Activated CD4-positive, CD25-positive, alpha-beta regulatory T cell treated with anti-CD3 and anti-CD28 coated beads, Interleukin-2, amount 50 U/mL, for 72 hours (primary cell): ENCODE measurements around the gene GPR75.

Source experiments
- DNase-seq: peaks from one replicate; pipeline ENCODE4 v3.0.0; 2021

GPR75 gene

DNA sequence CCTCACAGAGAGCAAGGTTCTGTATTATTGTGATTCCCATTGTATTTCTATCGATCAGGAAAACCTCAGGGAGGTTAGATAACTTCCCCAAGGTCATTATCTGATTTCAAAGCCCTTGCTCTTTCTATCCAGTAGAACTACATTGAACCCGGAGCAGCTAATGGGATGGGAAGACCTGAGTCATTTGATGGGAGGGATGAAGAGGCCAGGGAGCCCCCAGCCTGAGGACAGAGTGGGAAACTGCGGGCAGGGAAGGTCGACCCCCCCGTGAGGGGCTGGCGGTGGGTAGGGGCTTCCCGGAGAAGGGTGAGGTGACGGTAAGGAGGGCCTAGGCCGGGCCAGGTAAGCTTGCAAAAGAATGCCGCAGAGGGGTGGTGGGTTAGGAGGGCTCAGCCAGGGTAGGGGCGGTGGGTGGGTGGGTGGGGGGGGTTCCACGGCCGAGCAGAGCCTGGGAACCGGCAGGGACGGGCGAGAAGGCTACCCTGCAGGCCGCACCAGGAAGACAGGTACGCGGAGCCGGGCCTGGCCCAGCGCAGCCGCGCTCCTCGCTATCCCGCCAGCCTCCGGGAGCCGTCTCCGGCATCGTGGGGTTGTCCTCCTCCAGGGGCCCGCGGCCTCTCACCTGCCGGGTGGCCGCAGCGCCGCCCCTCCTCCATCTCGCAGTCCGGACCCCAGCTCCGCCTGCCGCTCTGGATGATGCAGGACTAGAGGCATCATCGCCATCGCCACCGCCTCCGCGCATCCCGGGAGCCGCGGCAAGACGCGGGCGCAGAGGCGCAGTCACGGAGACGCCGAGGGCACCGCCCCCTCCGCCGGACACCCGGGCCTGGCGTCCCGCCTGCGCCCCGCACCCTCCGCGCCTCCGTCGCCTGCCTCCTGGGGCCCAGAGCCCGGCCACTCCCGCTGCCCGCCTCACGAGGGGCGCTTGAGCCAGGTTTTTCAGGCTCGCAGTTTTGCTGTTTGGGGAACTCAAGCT lies at the start of gene GPR75:
TSS of gene GPR75 (minus strand) at position 762 of the 976 bp plus-strand sequence. CDS start 5,211 bp downstream, outside the sequence.
- no peak for DNase-seq

DNA sequence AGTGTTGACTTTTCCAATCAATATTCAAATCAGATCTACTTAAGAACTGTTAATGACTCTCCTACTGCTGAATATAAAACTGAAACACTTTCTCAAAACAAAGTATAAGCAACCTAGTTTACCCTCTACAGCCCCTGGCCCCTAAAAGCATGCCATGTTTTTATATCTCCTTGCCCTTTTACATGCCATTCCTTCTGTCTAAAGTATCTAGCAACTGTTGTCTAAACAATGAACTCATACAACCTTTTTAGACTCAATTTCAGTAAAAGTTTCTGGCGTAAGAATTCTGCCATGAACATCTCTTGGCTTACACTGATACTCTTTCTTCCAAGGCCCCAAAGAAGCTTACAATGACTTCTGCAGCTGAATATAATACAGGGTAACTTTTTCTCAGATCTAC lies 47.8 kb upstream of the GPR75 start:
- no peak for DNase-seq

DNA sequence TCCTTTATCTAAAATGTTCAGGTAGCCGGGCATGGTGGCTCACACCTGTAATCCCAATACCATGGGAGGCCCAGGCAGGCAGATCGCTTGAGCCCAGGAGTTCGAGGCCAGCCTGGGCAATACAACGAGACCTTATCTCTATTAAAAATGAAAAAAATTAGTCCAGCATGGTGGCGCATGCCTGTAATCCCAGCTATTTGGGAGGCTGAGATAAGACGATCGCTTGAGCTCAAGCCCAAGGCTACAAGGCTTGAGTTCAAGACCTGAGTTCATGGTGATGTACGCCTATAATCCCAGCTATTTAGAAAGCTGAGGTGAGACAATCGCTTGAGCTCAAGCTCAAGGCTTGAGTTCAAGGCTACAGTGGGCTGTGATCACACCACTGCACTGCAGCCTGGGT lies 45.6 kb upstream of the GPR75 start:
- DNase-seq: no peak

DNA sequence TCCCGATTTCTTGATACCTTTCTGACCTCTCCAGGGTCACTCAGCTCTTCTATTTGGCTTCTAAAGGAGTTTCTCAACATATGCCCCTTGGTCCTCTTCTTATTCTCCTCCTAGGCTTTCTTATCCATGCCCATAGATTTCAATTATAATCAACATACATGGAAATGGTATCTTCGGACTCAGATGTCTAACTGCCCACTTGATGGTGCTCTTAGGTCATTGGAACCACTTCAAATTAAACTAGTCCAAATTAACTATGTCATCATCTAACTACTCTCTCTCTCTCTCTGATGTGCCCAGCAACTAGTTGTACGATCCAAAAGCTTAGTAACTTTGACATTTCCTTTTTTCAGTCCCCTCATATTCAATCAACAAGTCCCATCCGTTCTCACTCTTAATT lies 43.2 kb upstream of the GPR75 start:
- DNase-seq: no peak

DNA sequence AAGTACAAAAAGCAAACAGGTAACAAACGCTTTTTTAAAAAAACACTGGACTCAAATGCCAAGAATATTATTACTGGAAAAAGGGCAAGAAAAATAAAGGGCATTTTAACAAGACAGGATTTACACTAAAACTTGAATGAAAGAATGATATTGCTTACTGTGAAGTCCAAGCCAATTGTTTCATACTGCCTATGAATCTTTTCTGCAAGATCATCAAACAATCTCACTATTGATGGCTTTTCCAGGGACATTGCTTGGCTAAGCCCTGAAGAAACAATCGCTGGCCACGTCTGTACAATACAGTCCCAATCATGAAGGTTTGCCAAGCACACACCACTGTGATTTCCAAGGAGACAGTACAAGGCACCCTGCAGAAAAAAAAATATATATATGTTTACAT lies 41.4 kb upstream of the GPR75 start:
- no peak for DNase-seq

DNA sequence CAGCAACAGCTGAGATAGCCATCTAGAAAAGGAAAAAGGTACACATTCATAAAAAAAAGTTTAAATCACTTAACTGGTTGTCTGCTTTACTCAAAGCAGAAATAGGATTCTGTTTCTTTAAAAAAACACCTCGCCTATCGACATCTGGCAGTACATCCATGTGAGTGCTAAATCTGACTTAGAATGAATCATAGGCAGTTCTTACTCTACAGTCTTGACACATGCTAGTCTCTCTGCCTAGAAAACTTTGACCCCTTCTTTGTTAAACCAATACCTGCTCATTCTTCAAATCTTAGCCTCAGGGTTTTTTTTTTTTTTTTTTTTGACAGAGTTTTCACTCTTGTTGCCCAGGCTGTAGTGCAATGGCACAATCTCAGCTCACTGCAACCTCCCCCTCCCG lies 37.1 kb upstream of the GPR75 start:
- no peak for DNase-seq

DNA sequence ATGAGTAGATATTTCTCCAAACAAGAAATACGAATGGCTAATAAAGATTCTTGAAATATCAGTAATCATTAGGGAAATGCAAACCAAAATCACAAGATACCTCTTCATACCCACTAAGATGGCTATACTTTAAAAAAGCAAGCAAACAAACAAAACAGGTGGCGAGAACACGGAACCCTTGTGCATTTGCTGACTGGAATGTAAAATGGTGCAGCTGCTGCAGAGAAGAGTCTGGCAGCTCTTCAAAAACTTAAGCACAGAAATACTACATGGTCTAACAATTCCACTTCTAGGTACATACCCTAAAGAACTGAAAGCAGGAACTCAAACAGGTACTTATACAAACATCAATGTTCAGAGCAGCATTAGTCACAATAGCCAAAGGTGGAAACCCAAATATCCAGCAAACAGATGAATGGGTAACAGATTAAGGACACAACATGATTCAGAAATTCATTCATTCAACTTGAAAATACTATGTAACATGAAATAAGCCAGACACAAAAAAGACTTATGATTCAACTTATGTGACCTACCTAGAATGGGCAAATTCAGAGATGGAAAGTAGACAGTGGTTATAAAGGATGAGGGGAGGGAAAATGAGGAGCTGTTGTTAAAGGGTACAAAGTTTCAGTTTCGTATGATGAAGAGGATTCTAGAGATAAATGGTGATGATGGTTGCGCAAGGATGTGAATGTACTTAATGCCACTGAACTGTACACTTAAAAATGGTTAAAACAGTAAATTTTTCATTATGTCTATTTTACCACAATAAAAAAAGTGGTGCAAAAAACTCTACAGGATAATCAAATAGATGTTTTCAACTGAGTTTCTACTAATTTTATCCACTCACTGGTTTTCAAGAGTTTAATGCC lies 26.9 kb upstream of the GPR75 start:
- no peak for DNase-seq

DNA sequence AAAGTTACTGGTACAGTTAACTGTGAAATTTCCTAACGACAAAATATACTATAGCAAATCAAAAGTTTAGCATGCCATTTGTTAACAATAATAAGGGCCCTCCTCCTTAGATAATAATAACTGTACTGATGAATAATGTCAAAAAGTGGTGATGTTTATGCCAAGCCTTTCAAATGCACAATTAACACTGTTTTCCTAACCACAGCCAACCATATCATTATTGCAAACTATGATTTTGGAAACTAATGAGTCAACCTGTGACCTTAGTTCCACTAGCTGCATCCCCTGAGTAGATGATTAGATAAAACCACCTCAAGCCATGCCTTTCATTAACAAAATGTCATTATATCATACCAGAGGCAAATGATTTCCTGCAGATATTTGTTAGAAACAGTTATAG lies 25.1 kb upstream of the GPR75 start:
- no peak for DNase-seq

DNA sequence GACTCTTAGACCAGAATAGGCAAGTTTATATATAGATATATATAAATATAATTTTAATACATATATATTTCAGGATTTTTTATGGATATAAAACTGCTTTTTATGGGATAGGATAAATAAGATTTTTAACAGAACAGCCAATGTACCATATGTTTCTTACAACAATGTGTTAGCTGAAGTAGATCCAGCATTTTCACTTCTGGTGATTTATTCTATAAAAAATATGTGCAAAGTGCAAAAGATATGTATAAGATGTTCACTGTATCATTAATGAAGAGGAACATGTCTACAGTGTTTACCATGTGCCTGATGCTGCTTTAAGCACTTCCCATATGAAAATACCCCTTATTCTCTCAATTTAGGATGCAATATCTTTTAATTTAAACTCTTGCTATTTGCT lies 22.2 kb upstream of the GPR75 start:
- no peak for DNase-seq

DNA sequence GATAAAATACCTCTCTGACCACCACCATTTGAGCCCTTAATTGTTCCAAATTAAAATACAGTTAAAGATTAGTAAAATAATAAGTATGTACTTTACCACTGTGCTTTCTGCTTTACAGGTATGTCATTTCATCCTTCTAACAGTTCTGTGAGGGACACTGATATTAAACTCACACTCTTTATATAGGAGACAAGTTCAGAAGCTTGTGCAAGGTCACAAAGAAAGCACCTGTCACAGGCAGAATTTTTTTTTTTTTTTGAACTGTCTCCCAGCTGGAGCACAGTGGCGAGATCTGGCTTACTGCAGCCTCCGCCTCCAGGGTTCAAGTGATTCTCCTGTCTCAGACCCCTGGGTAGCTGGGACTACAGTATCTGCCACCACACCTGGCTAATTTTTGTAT lies 21.6 kb upstream of the GPR75 start:
- no peak for DNase-seq

DNA sequence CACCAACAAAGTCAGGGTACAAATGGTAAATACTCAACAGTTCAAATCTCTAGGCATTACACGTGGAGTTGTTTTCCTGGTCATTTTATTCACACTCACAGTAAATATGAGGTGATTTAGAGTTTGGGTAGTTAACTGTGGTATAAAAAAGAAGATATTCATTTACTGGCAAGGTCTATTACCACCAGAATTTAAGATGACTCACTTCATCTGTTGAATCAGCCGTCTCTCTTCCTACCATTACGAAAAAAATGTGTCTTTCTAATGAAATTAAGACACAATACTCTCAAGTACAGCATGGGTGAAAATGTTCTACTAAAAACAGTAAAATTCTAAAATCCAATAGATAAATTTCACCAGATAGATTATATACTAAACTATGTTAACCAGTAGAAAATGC lies 21.0 kb upstream of the GPR75 start:
- no peak for DNase-seq

DNA sequence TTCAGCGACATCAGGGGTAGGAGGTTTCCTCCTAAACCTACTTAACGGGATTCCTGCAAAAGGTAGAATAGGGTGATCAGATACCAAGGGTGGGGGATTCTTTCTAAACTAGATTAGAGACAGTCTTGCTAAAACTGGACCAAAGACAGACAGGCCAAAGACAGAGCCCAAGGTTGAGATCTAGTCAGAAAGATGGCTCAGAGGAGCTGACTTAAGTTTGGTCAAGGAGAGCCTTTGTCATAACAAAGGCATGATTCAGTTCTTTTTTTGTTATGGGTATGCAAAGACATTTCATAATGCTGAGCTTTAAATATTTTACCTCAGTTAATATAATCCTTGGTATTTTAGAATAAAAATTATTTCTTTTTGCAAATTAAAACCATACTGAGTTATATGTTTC lies 17.8 kb upstream of the GPR75 start:
- DNase-seq: no peak

DNA sequence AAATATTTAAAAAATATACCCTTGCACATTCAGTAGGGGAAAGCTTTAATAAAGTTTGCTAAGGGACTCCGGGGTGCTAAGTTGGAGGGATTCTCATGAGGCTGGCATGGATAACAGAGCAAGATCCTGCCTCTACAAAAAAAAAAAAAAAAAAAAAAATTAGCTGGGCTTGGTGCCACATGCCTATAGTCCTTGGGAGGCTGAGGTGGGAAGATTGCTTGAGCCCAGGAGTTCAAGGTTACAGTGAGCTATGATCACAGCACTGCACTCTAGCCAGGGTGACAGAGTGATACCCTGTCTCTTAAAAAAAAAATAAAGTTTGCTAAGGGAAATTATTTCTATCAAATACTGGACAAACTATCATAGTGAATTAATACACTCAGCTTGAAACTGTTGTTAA lies 17.3 kb upstream of the GPR75 start:
- no peak for DNase-seq

DNA sequence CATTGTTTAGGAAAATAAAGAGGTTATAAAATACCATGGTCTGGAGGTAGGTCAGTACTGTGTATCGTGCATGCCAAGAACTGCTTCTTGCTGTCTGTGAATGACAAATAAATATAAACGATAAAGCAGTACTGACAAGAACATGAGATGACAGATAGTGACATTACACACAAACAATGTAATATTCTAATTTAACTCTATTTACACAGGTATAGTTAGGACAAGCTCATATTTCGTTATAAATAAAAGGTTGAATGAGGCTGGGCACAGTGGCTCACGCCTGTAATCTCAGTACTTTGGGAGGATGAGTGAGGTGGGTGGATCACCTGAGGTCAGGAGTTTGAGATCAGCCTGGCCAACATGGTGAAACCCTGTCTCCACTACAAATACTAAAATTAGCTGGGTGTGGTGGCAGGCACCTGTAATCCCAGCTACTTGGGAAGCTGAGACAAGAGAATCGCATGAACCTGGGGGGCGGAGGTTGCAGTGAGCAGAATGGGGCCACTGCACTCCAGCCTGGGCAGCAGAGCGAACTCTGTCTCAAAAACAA lies 14.7 kb upstream of the GPR75 start:
- no peak for DNase-seq

DNA sequence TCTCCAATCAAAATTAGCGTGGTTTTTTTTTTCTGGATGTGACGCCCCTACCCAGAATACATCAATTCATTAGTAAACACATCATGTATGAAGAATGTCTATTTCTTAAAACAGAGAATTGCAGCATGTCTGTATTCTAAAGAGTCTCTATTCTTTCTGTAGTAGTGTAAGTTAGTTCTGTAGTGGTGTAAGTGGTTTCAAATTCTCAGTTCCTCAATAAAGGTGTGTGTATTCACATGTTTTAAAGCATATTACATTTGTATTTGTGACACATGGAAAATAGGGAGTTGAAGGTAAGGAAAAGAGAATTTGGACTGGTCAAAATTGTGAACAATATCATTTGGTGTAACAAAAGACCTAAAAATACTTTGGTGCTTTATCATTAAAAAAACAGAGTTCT lies 8.0 kb upstream of the GPR75 start:
- no peak for DNase-seq

DNA sequence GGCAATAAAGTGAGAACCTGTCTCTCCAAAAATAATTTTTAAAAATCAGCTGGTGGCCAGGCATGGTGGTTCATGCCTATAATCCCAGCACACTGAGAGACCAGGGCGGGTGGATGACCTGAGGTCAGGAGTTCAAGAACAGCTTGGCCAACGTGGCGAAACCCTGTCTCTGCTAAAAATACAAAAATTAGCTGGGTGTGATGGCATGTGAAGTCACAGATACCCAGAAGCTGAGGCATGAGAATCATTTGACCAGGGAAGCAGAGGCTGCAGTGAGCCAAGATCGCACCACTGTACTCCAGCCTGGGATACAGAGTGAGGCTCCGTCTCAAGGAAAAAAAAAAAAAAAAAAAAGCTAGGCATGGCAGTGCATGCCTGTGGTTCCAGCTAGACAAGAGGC lies 7.4 kb upstream of the GPR75 start:
- no peak for DNase-seq

DNA sequence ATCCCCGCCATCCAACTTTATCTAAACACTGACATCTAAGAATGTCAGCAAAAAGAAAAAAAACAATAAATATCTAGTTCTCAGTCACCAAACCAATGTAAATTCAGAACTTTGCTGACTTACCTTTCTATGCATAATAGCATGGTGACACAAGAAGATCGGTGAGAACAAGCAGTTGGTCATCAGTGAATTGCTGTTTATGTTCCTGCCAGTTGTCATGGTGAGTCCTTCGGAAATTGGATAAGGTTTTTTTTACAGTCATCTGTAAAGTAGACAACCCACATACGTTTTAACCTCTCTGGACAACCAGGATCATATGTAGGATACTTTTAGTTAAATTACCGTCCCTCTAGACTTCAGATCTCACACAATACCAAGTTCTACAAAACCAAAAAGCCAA lies 6.2 kb upstream of the GPR75 start:
- DNase-seq: no peak

DNA sequence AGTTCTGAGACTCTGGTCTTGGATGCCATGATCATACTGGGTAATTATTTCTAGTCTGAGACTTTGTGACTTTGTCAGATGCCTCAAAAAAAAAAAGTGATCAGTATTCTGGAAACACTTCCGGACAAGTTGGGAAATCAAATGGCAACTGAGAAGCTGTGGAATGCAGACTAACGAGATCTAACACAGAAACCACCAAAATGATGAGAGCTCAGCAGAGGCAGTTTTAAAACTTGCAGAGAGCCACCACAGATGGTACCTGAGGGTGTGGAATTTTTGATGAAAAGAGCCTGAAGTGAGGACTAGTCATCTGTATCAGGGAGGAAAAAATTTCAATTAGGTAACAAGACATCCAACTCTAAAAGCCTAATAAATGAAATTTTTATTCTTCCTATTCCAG lies 5.5 kb upstream of the GPR75 start:
- DNase-seq: no peak

DNA sequence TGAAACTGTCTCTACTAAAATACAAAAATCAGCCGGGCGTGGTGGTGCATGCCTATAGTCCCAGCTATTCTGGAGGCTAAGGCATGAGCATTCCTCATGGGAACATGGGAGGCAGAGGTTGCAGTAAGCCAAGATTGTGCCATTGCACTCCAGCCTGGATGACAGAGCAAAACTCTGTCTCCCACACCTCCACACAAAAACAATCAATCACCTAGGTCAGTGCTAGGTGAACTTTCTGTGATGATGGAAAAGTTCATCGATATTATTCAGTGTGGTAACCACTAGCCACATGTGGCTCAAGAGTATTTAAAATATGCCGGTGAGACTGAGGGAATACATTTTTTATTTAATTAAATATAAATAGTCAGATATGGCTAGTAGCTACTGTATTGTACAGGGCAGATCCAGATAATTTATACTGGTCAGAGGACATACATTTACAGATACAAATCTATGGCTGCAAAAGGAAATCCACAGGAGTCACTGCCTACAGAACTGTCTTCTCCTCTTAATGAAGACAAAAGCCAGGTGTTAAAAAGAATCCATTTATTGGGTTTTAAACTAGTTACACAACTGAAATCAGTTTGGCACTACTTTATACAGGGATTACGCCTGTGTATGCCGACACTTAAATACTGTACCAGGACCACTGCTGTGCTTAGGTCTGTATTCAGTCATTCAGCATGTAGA lies 3.9 kb upstream of the GPR75 start:
- no peak for DNase-seq

DNA sequence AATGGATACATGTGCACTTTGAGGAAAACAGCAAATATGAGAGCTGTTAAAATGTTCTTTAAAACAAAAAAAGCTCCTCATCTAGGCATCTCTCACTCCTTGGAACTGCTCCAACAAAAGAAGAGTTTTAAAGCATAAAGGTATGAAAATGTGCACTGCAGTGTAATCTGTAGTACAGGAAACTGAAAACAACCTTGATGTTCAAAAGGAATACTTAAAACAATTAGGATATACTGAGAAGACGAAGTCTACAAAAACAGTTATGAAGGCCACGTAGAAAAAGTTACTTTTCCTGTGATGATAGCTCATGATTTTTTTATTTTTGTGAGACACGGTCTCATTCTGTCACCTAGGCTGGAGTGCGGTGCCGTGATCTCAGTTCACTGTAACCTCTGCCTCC lies 2.1 kb upstream of the GPR75 start:
- DNase-seq: no peak

DNA sequence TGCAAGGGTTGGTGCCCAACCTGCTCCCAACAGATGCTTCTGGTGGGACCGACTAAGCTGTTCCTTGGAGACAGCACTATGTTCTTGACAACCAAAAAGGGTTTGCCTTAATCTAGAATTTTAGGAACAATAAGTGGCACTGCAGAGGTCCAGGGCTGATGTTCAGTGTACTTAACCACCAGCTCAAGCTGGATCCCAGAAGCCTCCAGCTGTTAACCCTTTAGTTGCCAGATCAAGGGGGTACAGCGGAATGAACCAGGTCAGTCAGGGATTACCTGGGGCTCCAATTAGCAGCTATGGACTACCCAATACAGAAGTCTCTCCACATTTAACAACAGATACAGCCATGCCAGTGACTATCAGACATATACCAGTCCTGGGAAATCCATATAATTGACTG lies 3.5 kb downstream of the GPR75 start:
- no peak for DNase-seq

DNA sequence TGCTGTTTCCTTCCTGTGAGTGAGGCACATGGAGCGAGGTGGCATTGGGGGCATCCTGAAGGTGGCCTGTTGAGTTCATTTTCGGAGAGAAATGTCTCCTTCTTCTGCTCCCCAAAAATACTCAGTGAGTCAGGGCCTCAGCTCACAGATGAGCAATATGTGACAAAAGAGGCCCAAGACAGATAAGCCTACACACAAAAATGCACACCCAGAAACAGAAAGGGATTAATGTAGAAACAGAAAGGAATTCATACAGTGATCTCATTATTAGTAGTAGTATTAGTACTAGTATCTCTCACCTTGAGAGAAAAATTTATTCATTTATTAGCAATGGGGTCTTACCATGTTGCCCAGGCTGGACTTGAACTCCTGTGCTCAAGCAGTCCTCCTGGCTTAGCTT lies 5.1 kb downstream of the GPR75 start:
- no peak for DNase-seq

DNA sequence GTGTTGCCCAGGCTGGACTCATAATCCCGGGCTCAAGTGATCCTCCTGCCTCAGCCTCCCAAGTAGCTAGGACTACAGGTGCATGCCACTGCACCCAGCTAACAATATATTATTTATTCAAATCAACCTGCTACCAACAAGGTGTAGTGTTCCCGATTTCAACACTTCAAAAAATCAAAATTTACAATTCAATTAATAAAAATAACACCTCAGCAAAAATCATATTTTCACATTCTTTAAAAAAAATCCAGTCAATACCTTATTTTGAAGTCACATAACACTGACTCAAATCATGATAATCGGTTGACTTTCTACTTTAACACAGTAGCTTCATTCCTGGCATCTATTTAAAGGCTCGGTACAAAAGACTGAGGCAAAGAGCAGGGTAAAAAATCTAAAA lies 7.2 kb downstream of the GPR75 start:
- DNase-seq: no peak
